ENCODE measurements around the gene DNAL4.

Gene DNAL4

DNA sequence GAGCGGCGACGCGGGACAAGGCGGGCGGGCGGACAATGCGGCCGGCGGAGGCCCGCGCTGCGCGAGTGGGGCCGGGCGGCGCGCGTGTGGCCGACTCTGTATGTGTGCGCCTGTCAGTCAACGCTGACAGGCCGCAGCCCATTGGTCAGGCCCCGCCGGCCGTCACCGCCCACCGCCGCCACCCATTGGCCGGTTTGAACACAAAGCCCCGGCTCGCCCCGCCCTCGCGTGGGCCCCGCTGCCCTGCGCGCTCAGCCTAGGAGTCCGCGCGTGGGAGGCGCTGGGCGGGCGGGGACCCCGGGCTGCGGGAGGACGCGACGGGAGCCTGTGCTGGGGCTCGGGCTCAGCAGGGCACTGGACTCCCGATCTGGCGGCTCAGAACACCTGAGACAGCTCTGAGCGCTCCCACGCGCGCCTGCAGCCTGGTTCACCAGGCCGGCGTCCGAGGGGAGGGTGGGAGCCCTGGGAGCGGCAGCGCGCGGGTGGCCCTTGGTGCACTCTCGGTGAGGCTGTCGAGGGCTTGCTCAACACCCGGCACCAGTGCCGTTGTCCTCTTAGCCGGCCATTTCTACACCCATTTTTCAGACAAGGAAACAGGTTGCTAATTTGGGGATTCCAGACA, 37.9 kb downstream of the DNAL4 start, which contains the start of gene SUN2:
Gene SUN2, minus strand, starts transcription at position 88 of the 622 bp plus-strand sequence. CDS start 3,370 bp downstream, outside the sequence.
- TF ChIP-seq, protein P1, sequence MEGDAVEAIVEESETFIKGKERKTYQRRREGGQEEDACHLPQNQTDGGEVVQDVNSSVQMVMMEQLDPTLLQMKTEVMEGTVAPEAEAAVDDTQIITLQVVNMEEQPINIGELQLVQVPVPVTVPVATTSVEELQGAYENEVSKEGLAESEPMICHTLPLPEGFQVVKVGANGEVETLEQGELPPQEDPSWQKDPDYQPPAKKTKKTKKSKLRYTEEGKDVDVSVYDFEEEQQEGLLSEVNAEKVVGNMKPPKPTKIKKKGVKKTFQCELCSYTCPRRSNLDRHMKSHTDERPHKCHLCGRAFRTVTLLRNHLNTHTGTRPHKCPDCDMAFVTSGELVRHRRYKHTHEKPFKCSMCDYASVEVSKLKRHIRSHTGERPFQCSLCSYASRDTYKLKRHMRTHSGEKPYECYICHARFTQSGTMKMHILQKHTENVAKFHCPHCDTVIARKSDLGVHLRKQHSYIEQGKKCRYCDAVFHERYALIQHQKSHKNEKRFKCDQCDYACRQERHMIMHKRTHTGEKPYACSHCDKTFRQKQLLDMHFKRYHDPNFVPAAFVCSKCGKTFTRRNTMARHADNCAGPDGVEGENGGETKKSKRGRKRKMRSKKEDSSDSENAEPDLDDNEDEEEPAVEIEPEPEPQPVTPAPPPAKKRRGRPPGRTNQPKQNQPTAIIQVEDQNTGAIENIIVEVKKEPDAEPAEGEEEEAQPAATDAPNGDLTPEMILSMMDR (IDR thresholded peaks at IDR 0.05; ENCODE audit: borderline replicate concordance, insufficient read depth, low read depth, low read length) = no peak
- peak within 1 kb of the TSS; percentile 78 for H3K4me3 ChIP-seq (ENCODE audit: low read depth, low read length)

DNA sequence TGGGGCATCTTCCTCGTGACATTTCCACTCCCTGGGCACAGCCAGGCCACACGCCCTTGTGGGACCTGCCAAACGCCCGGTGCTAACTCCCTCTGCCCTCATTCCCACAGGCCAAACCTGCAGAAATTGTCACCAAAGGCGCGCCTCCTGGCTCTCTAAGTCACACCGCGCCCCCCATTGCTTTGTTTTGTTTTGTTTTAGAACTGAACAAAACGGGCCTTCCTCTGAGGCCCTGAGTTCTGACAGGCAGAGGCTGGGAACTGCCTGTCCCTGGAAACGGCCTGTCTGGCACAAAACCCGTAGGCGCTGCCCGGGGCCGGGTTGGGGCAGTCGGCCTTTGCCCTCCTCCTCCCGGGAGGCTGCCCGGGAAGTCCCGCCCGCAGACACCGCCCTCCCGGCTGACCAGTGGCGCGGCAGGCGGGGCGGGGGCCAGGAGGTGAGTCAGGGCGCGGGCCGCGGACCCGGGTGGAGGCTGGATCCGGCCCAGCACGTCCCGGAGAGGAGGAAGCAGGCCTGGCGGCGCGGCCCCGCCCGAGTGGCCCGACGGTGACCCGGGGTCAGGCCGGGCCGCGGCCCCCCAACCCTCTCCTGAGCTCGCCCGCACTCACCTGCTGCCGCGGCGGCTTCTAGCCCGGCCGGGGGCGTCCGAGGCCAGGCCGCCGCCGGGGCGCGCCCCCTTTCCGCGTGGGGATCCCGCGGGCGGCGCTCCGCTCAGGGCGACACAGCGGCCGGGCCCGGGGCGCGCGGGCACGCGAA, 38.6 kb downstream of the DNAL4 start:
- peak overlapping the region; percentile 78 for H3K4me3 ChIP-seq (ENCODE audit: low read depth, low read length)
- TF ChIP-seq, protein P1 (IDR thresholded peaks at IDR 0.05; ENCODE audit: borderline replicate concordance, insufficient read depth, low read depth, low read length) = no peak

DNA sequence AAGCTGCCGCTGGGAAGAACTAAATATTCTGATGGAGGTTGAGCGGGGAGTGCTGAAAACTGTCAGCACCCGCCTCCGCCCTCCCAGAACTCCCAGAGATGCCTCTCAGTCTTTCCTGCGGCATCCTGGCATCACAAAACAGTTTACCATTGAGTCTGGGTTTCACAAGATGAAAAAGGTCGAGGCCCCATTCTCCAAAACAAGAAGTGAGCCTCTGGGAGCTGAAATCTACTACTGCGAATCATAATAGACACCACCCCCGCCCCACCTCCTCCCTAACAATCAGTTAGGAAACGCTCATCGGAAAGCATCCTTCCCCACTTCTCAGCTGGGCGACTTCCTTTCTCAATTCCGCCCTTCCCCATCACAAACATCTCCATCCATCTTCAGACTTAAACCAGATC, 39.2 kb downstream of the DNAL4 start:
- TF ChIP-seq, protein P1 (IDR thresholded peaks at IDR 0.05; ENCODE audit: borderline replicate concordance, insufficient read depth, low read depth, low read length) = no peak
- peak overlapping the region; percentile 78 for H3K4me3 ChIP-seq (ENCODE audit: low read depth, low read length)

DNA sequence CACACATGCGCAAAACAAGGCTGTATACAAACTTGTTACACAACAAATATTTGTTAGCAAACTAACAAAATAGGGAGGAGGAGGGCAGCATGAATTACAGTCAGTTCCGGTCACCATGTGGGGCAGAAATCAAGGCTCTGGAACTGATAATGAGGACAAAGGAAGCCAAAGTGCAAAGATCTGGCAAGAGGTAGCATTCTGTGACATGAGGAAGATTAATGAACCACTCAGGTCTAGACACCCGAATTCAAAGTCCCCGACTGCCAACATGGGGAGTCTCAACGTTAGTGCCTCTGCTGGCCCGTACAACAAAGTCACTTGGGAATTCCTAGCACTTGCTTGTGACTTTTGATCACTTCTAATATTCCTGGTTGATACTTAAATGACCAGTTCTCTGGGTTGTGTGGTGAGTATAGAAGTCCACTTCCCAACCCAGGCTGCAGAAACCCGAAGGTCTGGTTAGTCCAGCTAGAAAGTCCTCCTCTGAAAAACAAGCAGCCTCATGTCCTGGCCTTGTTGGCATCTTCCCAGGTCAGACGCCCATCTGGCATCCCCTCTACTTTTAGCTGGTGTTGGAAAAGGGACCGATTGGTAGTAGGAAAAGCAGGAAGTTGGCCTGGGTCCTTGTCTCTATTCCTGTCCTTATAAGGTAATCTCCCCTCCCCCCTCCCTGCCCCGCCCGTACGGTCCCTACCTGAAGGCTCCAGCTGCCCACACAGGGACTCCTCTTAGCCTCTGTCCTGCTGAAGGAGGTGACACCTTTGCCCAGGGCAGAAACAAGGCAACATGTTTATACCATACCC, 39.8 kb downstream of the DNAL4 start:
- TF ChIP-seq, protein P1 (IDR thresholded peaks at IDR 0.05; ENCODE audit: borderline replicate concordance, insufficient read depth, low read depth, low read length) = no peak

DNA sequence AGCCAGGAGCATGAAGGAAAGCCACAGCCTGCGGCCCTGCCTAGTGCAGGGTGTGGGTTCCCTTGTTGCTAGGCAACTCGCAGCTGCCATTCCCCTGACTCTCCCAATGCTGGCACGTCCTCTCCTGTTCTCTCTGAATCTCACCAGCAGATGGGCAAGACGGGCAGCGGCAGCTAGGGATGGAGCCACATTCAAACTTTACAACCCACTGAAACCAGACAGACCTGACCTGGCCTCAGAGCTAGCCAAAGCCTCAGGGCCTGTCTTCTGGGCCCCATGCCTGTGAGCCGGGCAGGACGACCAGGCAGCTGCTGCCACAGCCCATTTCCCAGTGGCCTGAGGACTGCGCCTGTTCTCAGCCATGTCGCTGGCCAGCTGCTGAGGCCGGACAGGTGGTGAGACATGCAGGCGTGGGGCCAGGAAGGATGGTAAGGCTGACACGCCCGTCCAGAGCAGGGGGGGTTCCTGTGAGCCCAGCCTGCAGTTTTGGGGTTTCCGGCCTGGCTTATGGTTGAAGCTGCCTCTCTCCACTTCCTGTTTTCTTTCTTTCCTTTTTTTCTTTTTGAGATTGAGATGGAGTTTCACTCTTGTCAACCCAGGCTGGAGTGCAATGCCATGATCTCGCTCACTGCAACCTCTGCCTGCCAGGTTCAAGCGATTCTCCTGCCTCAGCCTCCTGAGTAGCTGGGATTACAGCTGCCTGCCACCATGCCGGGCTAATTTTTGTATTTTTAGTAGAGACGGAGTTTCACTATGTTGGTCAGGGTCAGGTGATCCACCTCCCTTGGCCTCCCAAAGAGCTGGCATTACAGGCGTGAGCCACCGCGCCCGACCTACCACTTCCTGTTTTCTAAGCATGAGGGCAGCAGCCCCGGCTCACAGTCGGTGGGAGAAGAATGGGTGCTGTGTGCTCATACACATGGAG, 42.3 kb downstream of the DNAL4 start:
- peak overlapping the region; percentile 31 for H3K4me3 ChIP-seq (ENCODE audit: low read depth, low read length)
- TF ChIP-seq, protein P1 (IDR thresholded peaks at IDR 0.05; ENCODE audit: borderline replicate concordance, insufficient read depth, low read depth, low read length) = no peak

More for the DNA sequence above, 39.8 kb downstream of the DNAL4 start:
- peak overlapping the region; percentile 78 for H3K4me3 ChIP-seq (ENCODE audit: low read depth, low read length)

DNA sequence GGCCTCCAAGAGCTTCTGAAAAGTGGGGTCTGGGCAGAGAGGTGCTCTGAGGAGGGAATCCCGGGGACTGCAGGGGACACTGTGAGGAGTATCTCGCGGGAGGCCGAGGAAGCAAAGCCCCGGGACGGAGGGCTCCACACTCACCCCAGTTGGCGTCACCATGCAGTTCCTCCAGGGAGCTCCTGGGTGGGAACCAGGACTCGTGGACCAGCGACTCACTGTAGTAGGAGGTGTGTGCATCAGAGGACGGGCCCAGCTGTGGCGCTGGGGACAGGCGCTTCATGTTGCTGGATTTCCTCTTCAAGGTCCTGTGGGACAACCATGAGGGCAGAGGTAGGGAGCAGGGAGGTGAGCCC, 42.9 kb downstream of the DNAL4 start:
- TF ChIP-seq, protein P1 (IDR thresholded peaks at IDR 0.05; ENCODE audit: borderline replicate concordance, insufficient read depth, low read depth, low read length) = no peak
- peak overlapping the region; percentile 31 for H3K4me3 ChIP-seq (ENCODE audit: low read depth, low read length)
